Measurements from ENCODE around the gene LMNB1.

GRCh38 chr5:126814721-126815404 is 37.9 kb downstream of the LMNB1 start:
- TF ChIP-seq CTCF (conservative IDR thresholded peaks at IDR 0.05; ENCODE audit: low read depth, low read length) (no peak), EZH2phosphoT487 (IDR thresholded peaks at IDR 0.05; ENCODE audit: borderline replicate concordance, low read length) (no peak)
